K562 (cell line): ENCODE data around the gene SOSTDC1. TPM values are rescaled to one million over a fixed set of nuclear protein-coding genes. Genes with fewer than 3 reads are reported as not detected.
A peak's percentile ranks its signal among the peaks of the same experiment; 100 is the strongest.

Source experiments
- ARID3A ChIP-seq: IDR thresholded peaks from 2 replicates; pipeline ENCODE4 v1.6.1; 2012; ENCODE audit warnings: low read depth, low read length, improper control_type of control experiment, borderline replicate concordance
- ATF4 ChIP-seq: fragments of 450-650 bp; formaldehyde crosslinking; IDR thresholded peaks from 2 replicates; pipeline ENCODE4 v1.4.0; 2022; ENCODE audit warnings: mild to moderate bottlenecking, moderate library complexity
- CHD7 ChIP-seq: fragments of 200-600 bp; sonication (generic); IDR thresholded peaks from one replicate; pipeline ENCODE4 v1.6.1; 2012; ENCODE audit warnings: mild to moderate bottlenecking, low read depth, low read length, inconsistent platforms
- ELF4 ChIP-seq: fragments of 450-650 bp; formaldehyde crosslinking; IDR thresholded peaks from 2 replicates; pipeline ENCODE4 v1.4.0; 2022; ENCODE audit warnings: missing genetic modification characterization
- ID3 ChIP-seq, 2 experiments: fragments of 250-450 bp in 1 of 2; fragments of 450-650 bp in 1 of 2; sonication (Bioruptor Pico) in 1 of 2; IDR thresholded peaks; 2 replicates each; pipeline versions ENCODE4 v1.6.1 to v1.8.0; 2016 to 2021; ENCODE audit warnings: mild to moderate bottlenecking in 2 of 2, moderate library complexity in 2 of 2, missing compliant biosample characterization in 1 of 2, missing genetic modification characterization in 1 of 2
- KLF6 ChIP-seq: fragments of 250-450 bp; sonication (Bioruptor Pico); IDR thresholded peaks from 2 replicates; pipeline ENCODE4 v1.4.0; 2020; ENCODE audit warnings: mild to moderate bottlenecking, moderate library complexity, borderline replicate concordance
- TCFL5 ChIP-seq: fragments of 250-450 bp; sonication (Bioruptor Pico); conservative IDR thresholded peaks from 2 replicates; pipeline ENCODE4 v1.6.1; 2021; ENCODE audit warnings: mild to moderate bottlenecking, moderate library complexity, matching md5 sums
- THRAP3 ChIP-seq: fragments of 450-650 bp; IDR thresholded peaks from 2 replicates; pipeline ENCODE4 v1.6.1; 2016; ENCODE audit warnings: mild to moderate bottlenecking, inconsistent platforms, borderline replicate concordance
- ZNF253 ChIP-seq: fragments of 250-450 bp; sonication (Bioruptor Pico); conservative IDR thresholded peaks from 2 replicates; pipeline ENCODE4 v1.6.1; 2021; ENCODE audit warnings: mild to moderate bottlenecking
- ZNF583 ChIP-seq: fragments of 250-450 bp; sonication (Bioruptor Pico); IDR thresholded peaks from 2 replicates; pipeline ENCODE4 v1.4.0; 2020
- ZNF644 ChIP-seq: fragments of 200-800 bp; sonication (Bioruptor generic); IDR thresholded peaks from 2 replicates; pipeline ENCODE4 v1.6.1; 2016; ENCODE audit warnings: low read depth, missing genetic modification characterization, missing compliant biosample characterization
- polyA plus RNA-seq, 8 experiments: library from polyadenylated mRNA; depleted of rRNA in 4 of 8; stranded (reverse) in 5 of 8; unstranded in 3 of 8; fragments of >200 nt; fragmentation: Nextera tagmentation in 2 of 8; fragmentation: Illumina TruSeq in 1 of 8; extraction: Ambion mirVana in 2 of 8; extraction: Trizol in 1 of 8; gene quantifications; 2 replicates each; pipeline versions ENCODE4 v1.2.1 to v1.2.3, GENCODE V29; 2011 to 2014; ENCODE audit warnings: inconsistent platforms in 1 of 8, missing spikeins in 1 of 8
- total RNA-seq, 7 experiments: library from RNA; depleted of rRNA in 6 of 7; stranded (reverse); fragments of >200 nt in 6 of 7; fragmentation: Illumina TruSeq in 2 of 7; extraction: Trizol in 2 of 7; gene quantifications; 2 replicates each; pipeline versions ENCODE4 v1.2.1 to v1.2.3, GENCODE V29; 2011 to 2021; ENCODE audit warnings: low replicate concordance in 1 of 7

The SOSTDC1 gene
- total and polyA plus RNA-seq, 9 of the 15 experiments (the other 6 are each of a cell fraction or from before 2014, with no cell fraction given) = 8.3 to 48.6 (median 15.9) TPM

DNA sequence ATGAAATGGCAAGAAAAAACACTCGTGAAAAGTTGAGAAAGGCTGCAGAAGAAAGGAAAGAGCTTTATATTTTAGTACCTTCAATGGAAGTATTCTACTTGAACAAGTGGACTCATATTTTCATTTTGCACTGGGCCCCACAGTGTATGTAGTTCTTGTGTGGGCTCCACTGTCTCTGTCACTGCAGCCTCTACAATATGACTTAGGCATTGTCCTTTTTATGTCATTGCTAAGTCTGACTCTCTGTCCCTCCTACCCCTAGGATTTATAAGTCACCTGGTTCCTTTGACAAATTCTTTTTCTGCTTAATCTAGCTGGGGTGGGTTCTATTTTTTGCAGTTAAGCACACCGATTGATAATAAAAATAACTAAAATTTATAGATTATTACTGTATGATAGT is 27.7 kb upstream of the SOSTDC1 start (continued):
- TF ChIP-seq ATF4 (CRISPR knock-in tag) (no peak), ZNF253 (CRISPR knock-in tag) (no peak), TCFL5 (CRISPR knock-in tag) (peak; percentile 73; the same call in 1 of the 2 replicates), THRAP3 (no peak), ID3 (CRISPR knock-in tag; IDR thresholded peaks at IDR 0.05) (no peak), ID3 (tag; IDR thresholded peaks at IDR 0.05) (no peak), ARID3A (no peak), KLF6 (CRISPR knock-in tag) (peak; percentile 52; the same call in 1 of the 2 replicates), ZNF583 (CRISPR knock-in tag) (0 out of 2 replicates have a peak, but pooled peaks have one; percentile 42), ELF4 (CRISPR knock-in tag) (0 out of 2 replicates have a peak, but pooled peaks have one; percentile 38), CHD7 (no peak), ZNF644 (tag) (peak; percentile 55; the same call in 1 of the 2 replicates)
